ENCODE data around the gene CD22. TPM values are rescaled to one million over a fixed set of nuclear protein-coding genes. Genes with fewer than 3 reads are reported as not detected.

CD22 gene
- total RNA-seq, 2 experiments from 2014 or later: 0.41 TPM; not detected in 1

GRCh38 chr19:35388277-35389054 lies 59.5 kb downstream of the CD22 start:
- CTCF ChIA-PET: interaction anchor here (1.4 kb wide), 1 partner anchor 122 kb away, joined by 3 read pairs; no protein-coding TSS in a partner anchor

GRCh38 chr19:35389192-35389861 lies 60.3 kb downstream of the CD22 start:
- CTCF ChIA-PET: no interaction called here
- H3K27ac Mint-ChIP-seq: no peak overlapping the region
- ATAC-seq: no peak

More at GRCh38 chr19:35388277-35389054, 59.5 kb downstream of the CD22 start:
- Mint-ChIP-seq H3K4me3 (no peak overlapping the region), H3K36me3 (peaks cover 5% of the 10 kb centered on the region), H3K27me3 (peaks cover 10% of the 10 kb centered on the region), H3K4me1 (no peaks in the 10 kb centered on the region), H3K9me3 (ENCODE audit: low read depth) (peaks cover 5% of the 10 kb centered on the region), H3K27ac (no peak overlapping the region)
- no peak for DNase-seq
- ATAC-seq: no peak

GRCh38 chr19:35392742-35393715 lies 64.0 kb downstream of the CD22 start:
- Mint-ChIP-seq H3K9me3 (ENCODE audit: low read depth) (no peaks in the 10 kb centered on the region), H3K27me3 (peaks cover 6% of the 10 kb centered on the region), H3K4me3 (no peak overlapping the region), H3K4me1 (no peaks in the 10 kb centered on the region), H3K36me3 (no peaks in the 10 kb centered on the region), H3K27ac (no peak overlapping the region)
- ATAC-seq (no peak), DNase-seq (no peak)
- CTCF ChIA-PET: no interaction called here

More at GRCh38 chr19:35389192-35389861, 60.3 kb downstream of the CD22 start:
- Mint-ChIP-seq H3K4me3 (no peak overlapping the region), H3K36me3 (peaks cover 5% of the 10 kb centered on the region), H3K9me3 (ENCODE audit: low read depth) (peaks cover 5% of the 10 kb centered on the region), H3K4me1 (no peaks in the 10 kb centered on the region), H3K27me3 (peaks cover 6% of the 10 kb centered on the region)
- no peak for DNase-seq

- Mint-ChIP-seq H3K4me3 (no peak overlapping the region), H3K36me3 (no peaks in the 10 kb centered on the region), H3K4me1 (no peaks in the 10 kb centered on the region), H3K9me3 (ENCODE audit: low read depth) (no peaks in the 10 kb centered on the region), H3K27me3 (peaks cover 14% of the 10 kb centered on the region), H3K27ac (no peak overlapping the region)
- ATAC-seq (no peak), DNase-seq (no peak)
- CTCF ChIA-PET: no interaction called here
Observed at GRCh38 chr19:35395382-35396199, 66.6 kb downstream of the CD22 start.

GRCh38 chr19:35396240-35396885 lies 67.4 kb downstream of the CD22 start:
- DNase-seq (no peak), ATAC-seq (no peak)
- Mint-ChIP-seq H3K27ac (no peak overlapping the region), H3K36me3 (no peaks in the 10 kb centered on the region), H3K4me3 (no peak overlapping the region), H3K9me3 (ENCODE audit: low read depth) (no peaks in the 10 kb centered on the region), H3K4me1 (no peaks in the 10 kb centered on the region), H3K27me3 (peaks cover 13% of the 10 kb centered on the region)
- CTCF ChIA-PET: no interaction called here

Small RNAs within 50 kb of the gene (microRNA-seq; reads per million reads assigned to microRNA genes)
- not detected for gene MIR5196

Other genes with a start within 250 kb of the CD22 start
- gene FXYD3, start 213.4 kb upstream of the CD22 start, total RNA-seq: not detected
- gene LGI4, start 194.1 kb upstream of the CD22 start, total RNA-seq: not detected
- under 1 TPM in 1 of 2 experiments, not detected in 1; 0.61 TPM for gene FXYD1, start 190.4 kb upstream of the CD22 start, total RNA-seq
- gene FXYD7, start 185.9 kb upstream of the CD22 start, total RNA-seq: 1 to 10 TPM; 1.1 to 1.9 TPM
- gene FXYD5, start 174.5 kb upstream of the CD22 start, total RNA-seq: 100 to 1,000 TPM; 262 to 354 TPM
- not detected for gene FAM187B, start 100.4 kb upstream of the CD22 start, total RNA-seq
- gene LSR, start 80.2 kb upstream of the CD22 start, total RNA-seq: 10 to 100 TPM in 1 of 2 experiments, 1 to 10 TPM in 1; 7.2 to 10.0 TPM
- gene USF2, start 60.2 kb upstream of the CD22 start, total RNA-seq: 100 to 1,000 TPM; 138 to 154 TPM
- gene HAMP, start 46.7 kb upstream of the CD22 start, total RNA-seq: under 1 TPM; 0.55 to 0.77 TPM
- under 1 TPM in 1 of 2 experiments, not detected in 1; 0.26 TPM for gene MAG, start 37.0 kb upstream of the CD22 start, total RNA-seq
- gene FFAR1, start 18.7 kb downstream of the CD22 start, total RNA-seq: not detected
- not detected for gene FFAR3, start 29.3 kb downstream of the CD22 start, total RNA-seq
- gene GPR42, start 41.9 kb downstream of the CD22 start, total RNA-seq: under 1 TPM in 1 of 2 experiments, not detected in 1; 0.12 TPM
- not detected for gene FFAR2, start 119.1 kb downstream of the CD22 start, total RNA-seq
- not detected for gene KRTDAP, start 161.3 kb downstream of the CD22 start, total RNA-seq
- not detected for gene DMKN, start 184.5 kb downstream of the CD22 start, total RNA-seq
- not detected for gene SBSN, start 199.1 kb downstream of the CD22 start, total RNA-seq
- not detected for gene GAPDHS, start 204.3 kb downstream of the CD22 start, total RNA-seq
- gene TMEM147, start 216.4 kb downstream of the CD22 start, total RNA-seq: 10 to 100 TPM; 43.6 to 65.3 TPM
- not detected for gene ATP4A, start 234.5 kb downstream of the CD22 start, total RNA-seq